ENCODE data around the gene NKTR.

- TF ChIP-seq CTCF (IDR thresholded peaks at IDR 0.05) (no peak), POLR2A (IDR thresholded peaks at IDR 0.05) (no peak), POLR2AphosphoS5 (IDR thresholded peaks at IDR 0.05) (no peak), EP300 (IDR thresholded peaks at IDR 0.05) (no peak)
Measured at GRCh38 chr3:42667096-42667522, 66.6 kb downstream of the NKTR start.

Data from suprapubic skin (tissue), 4 donors.